ENCODE data around the gene CEP112. TPM values are rescaled to one million over a fixed set of nuclear protein-coding genes. Genes with fewer than 3 reads are reported as not detected.

Gene CEP112
- total and polyA plus RNA-seq, 2 experiments from 2014 or later = 4.0 to 4.3 TPM

- peaks cover 21% of the 10 kb centered on the region for H3K4me1 Mint-ChIP-seq
- H3K27ac Mint-ChIP-seq = no peak overlapping the region; the same call in 1 of the 2 replicates
- Histone ChIP-seq H3K27ac (ENCODE audit: low read depth) (no peak overlapping the region), H3K9me2 (ENCODE audit: insufficient read depth) (peaks cover 4% of the 10 kb centered on the region; the same call in 1 of the 2 replicates), H2AFZ (no peak overlapping the region), H3K4me1 (ENCODE audit: insufficient read depth) (peaks cover 12% of the 10 kb centered on the region), H3K4me3 (no peak overlapping the region), H3F3A (replicated peaks; ENCODE audit: low read depth) (no peaks in the 10 kb centered on the region), H3K79me2 (replicated peaks; ENCODE audit: insufficient read depth) (no peaks in the 10 kb centered on the region), H3K27me3 (ENCODE audit: insufficient read depth) (no peaks in the 10 kb centered on the region), H3K36me3 (ENCODE audit: insufficient read depth) (no peaks in the 10 kb centered on the region; the same call in 1 of the 2 replicates), H3K4me2 (no peak overlapping the region), H4K20me1 (replicated peaks; ENCODE audit: insufficient read depth) (no peaks in the 10 kb centered on the region)
- H3K36me3 Mint-ChIP-seq (ENCODE audit: low read depth) = no peaks in the 10 kb centered on the region
- ATAC-seq (no peak), DNase-seq (ENCODE audit: low spot score) (no peak)
- H3K27me3 Mint-ChIP-seq (ENCODE audit: insufficient read depth, low read depth, poor library complexity) = peaks cover 11% of the 10 kb centered on the region
- TF ChIP-seq EZH2phosphoT487 (IDR thresholded peaks at IDR 0.05; ENCODE audit: unreplicated experiment) (no peak), ZNF331 (CRISPR knock-in tag; IDR thresholded peaks at IDR 0.05; ENCODE audit: low read depth) (no peak), ETS1 (IDR thresholded peaks at IDR 0.05) (no peak), STAT1 (IDR thresholded peaks at IDR 0.05; ENCODE audit: unreplicated experiment) (no peak), CTCF (conservative IDR thresholded peaks at IDR 0.05; ENCODE audit: low read depth in 2 of 2) (no peak), POLR2AphosphoS5 (IDR thresholded peaks at IDR 0.05; ENCODE audit: low read depth) (no peak), ZNF462 (CRISPR knock-in tag; IDR thresholded peaks at IDR 0.05) (no peak), NANOG (IDR thresholded peaks at IDR 0.05; ENCODE audit: borderline replicate concordance) (no peak), CREB1 (CRISPR knock-in tag; IDR thresholded peaks at IDR 0.05; ENCODE audit: low read depth) (no peak), EZH2 (IDR thresholded peaks at IDR 0.05; ENCODE audit: low read depth, unreplicated experiment) (no peak), ZNF114 (CRISPR knock-in tag; IDR thresholded peaks at IDR 0.05) (no peak), REST (IDR thresholded peaks at IDR 0.05; ENCODE audit: unreplicated experiment) (no peak), JUNB (IDR thresholded peaks at IDR 0.05; ENCODE audit: unreplicated experiment) (no peak)
- no peak overlapping the region for H3K4me3 Mint-ChIP-seq
- H3K9me3 Mint-ChIP-seq = no peaks in the 10 kb centered on the region
Observed at GRCh38 chr17:65587534-65588180, 604.3 kb downstream of the CEP112 start.
